Epithelial cell of prostate (primary cell): ENCODE measurements around the gene GTF3A.

Experiments
- DNase-seq: peaks from one replicate; pipeline ENCODE4 v3.0.0-alpha.2; 2011; ENCODE audit warnings: low read depth, low spot score
- H3K27ac ChIP-seq: fragments of 450-650 bp; 2 replicates; pipeline ENCODE4 v1.5.1; 2017; ENCODE audit warnings: mild to moderate bottlenecking

GTF3A gene

DNA sequence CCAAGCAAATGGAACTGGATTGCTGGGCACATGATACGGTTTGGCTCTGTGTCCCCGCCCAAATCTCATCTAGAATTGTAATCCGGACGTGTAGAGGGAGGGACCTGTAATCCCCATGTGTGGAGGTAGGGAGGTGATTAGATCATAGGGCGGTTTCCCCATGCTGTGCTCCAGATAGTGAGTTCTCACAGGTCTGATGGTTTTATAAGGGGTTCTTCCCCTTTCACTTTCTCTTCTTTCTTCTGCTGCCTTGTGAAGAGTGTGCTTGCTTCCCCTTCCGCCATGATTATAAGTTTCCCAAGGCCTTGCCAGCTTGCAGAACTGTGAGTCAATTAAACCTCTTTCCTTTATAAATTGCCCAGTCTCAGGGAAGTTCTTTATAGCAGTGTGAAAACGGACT is 58.6 kb downstream of the GTF3A start:
- no peak overlapping the region for H3K27ac ChIP-seq

DNA sequence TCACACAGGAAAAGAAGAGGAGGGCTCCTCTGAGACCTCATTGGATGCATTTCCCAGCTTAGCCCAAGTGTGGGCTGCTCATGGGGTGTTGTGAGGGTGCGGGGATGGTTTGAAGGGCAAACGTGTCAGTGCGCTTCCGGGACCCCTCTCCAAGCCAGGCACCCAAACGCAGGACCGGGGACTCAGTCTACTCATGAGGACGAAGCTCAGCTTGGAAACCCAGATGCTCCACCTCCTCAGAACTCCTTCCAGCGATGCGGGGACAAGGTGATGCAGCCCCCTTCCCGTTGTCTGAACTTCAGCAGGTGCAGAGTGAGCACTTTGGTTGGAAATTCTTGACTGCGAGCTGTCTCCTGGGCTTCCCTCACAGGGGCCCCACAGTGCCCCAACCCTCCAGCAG is 59.0 kb downstream of the GTF3A start:
- no peak for DNase-seq
- H3K27ac ChIP-seq: no peak overlapping the region

More for the DNA sequence above, 58.6 kb downstream of the GTF3A start:
- DNase-seq: no peak
